GM19035 (cell line): ENCODE measurements around the gene IGF2BP1.
"Not testable (repeated sequence)": the region's sequence is repeated elsewhere in the genome, so short reads cannot be mapped to it uniquely, and the experiment has no call there.

Experiments
- ATAC-seq: cut with Tn5 transposase; IDR thresholded peaks from one replicate; pipeline ENCODE4 v1.9.1; 2021; ENCODE audit not compliant: unreplicated experiment

The IGF2BP1 gene

DNA sequence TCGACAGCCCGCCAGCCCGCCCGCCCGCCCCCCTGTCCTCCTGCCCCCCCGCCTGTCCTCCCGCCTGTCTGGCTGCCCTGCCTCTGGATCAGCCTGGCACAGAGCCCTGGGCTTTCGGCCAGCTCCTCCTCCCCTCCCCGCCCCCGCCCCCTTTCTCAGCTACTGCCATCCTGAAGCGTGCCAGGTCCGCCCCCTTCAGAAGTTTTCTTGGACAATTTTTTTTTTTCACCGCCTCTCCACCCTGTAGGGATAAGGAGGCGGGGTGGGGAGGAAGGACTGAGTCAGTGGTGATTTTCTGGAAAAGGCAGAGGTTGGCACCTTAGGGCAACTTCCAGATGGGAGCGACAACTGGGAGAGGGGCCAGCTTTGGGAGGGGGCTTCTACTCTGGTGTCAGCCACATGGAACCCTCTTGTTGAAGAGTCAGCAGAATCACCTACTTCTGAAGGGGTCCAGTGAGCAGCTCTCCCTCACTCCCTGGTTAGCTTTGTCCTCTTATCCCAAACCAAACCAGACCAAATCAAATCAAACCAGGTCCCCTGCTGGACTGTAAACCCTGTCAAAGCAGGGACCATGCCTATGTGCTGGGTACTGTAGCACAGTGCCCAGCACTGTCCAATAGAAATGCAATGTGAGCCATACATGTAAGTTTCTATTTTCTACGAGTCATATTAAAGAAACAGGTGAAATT, 19.7 kb downstream of the IGF2BP1 start:
- no peak for ATAC-seq

DNA sequence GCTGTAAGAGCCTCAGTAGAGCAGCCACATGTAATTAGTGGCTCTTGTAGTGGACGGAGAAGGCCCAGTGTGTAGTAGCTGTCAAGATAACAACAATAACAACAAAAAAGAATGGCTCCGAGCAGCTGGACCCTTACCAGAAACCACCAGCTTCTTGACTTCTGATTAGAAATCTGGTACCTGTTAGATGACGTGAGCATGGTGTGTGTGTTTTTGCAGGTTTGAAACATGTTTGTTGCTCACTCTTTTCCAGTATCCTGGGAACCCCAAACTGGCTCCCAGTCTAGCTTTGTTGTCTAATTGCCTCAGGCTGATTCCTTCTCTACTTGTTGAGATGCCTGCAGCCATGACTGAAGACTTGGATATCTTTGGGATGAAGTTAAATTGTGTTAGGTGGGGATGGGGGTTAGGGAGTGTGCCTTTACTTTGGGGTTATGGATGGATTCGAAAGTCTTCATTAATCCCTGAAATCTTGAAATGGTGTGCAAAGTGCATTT, 21.0 kb downstream of the IGF2BP1 start:
- no peak for ATAC-seq

DNA sequence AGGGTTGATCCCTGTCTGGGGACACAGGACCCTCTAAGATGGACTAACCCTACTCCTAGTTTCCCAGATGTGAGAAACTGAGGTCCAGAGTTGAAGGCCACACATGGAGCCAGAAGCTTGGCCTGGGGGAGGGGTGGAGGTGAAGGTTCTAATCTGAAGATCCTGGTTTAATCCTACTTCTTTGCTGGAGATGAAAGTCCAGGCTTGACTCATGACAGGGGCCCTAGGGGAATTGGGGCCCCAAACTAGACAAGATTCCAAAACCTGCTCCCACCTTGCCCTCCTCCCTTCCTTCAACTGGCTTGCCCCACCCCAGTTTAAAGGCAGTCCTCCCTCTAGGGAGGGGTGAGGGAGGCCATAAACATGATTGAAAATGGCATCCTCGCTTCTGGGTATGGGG, 21.6 kb downstream of the IGF2BP1 start:
- ATAC-seq = no peak

DNA sequence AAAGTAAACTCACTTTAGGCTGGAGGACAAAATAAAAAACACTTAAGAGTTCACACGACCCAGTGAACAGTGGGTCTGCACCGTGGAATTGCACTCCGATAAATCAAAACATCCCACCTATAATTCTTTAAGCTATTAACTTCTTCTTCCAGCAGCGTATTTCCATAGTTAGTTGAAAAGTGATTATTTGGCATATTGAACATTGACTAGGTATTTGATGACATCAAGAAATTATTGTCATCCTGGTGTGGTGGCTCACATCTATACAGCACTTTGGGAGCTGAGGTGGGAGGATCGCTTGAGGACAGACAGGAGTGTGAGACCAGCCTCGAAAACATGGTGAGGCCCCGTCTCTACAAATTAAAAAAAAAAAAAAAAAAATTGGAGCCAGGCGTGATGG, 23.4 kb downstream of the IGF2BP1 start:
- ATAC-seq = no peak

DNA sequence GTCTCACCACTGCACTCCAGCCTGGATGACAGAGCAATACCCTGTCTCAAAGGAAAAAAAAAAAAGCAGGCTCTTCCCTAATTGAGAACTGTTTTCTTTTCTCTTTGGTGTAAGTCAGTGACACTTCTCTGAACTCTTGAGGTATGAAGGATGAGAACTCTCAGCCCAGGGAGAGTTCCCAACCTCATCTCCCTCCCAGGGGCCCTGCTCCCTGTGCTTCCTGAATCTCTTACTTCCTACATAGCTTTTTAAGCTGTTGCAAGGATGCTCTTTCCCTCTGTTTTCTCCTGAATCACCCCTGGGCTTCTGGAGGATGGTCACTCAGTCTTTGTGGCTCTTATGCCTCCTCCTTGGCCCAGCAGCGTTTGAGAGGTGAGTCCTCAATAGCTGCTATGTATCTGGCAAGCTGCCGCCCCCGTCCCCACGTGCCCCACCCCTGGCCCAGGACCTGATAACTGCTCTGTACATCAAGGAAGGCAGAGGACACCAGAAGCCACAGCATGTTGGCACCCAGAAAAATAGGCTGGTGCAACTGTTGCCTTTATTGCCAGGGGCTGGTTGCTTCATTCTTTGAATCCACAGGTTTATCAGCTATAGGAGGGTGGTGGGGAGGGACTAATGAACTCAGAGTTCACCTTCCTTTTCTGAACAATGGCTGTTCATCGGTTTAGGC, 24.0 kb downstream of the IGF2BP1 start:
- ATAC-seq = no peak

DNA sequence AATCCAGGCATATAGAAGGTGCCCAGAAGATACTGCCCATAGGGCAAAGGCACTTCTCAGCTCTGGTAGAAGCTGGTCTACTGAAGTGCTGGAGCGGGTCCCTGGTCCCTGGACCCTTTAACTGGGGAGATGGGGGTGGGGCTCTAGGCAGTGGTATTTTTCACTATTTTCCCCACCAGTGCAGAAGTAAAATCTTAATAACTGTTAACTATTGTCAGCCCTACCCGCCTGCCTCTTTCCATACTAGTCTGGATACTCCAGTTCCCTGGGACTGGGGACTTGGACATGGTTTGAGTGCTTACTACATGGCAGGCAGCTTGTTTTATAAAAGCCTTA, 24.6 kb downstream of the IGF2BP1 start:
- ATAC-seq = no peak

DNA sequence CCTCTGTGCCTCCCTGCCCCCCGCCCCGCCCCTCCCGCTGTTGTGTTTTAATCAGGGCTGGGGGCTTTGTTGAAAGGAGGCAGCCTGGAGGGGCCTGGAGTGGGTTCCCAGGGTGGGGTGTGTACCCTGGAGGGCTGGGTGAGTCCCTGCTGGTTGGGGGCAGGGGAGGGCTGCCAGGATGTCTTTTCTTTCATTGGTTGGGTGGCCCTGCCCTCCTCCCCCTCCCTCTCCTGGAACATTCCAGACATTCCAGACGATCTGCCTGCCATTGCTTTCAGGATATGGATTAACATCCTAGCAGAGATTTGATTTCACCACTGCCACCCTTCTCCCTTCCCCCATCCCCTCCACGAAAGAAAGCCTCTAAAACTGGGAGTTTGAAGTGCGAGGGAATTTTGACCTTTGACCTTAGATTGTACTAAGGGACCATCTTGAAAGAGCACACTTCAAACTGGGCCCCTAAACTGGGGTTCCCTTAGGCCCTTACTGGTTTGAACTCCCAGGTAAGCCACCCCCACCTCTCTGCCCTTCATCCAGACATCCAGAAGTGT, 25.3 kb downstream of the IGF2BP1 start:
- no peak for ATAC-seq

DNA sequence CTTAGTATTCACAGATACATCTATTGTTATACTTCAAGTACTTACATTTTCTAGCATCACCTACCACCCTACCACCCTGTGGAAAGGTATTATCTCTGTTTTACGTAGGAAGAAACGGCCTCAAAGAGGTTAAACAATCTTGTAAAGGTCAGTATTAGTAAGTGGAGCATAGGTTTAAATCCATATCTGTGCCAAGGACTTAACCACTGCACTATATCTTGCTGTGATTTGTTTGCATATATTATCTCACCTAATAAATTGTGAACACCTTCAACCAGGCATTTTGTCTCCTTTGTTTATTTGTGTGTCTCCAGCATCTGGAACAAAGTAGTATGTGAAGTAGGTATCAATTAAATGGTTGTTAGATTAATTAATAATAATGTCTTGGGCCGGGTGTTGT, 27.3 kb downstream of the IGF2BP1 start:
- ATAC-seq = no peak

DNA sequence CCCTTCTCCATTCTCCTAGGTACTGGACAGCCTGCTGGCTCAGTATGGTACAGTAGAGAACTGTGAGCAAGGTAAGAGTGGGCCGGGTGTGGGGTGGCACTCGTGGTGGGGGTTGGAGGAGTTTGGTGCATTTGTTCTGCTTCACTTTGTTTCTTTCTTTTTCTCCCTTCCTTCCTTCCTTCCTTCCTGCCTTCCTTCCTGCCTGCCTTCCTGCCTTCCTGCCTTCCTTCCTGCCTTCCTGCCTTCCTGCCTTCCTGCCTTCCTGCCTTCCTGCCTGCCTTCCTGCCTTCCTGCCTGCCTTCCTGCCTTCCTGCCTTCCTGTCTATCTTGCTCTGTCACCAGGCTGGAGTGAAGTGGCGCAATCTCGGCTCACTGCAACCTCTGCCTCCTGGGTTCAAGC, 29.3 kb downstream of the IGF2BP1 start:
- ATAC-seq = not testable (repeated sequence)

DNA sequence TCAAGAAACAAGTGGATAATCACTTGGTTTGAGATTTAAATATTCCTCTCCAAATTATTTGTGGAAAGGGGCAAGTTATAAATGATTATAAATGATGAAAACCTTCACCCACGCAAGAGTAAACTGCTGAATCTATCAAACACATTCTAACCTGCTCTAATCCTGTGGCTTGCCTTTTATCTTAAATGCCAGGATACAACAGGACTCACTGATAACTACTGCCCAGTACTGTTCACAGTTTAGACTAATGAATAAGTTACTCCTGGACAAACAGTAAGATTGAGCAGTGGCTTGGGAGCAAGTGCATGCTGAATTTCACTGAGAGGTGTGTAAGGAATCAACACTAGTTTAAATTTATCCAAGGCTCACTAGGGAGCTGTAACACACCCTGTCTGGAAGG, 31.1 kb downstream of the IGF2BP1 start:
- ATAC-seq = no peak

DNA sequence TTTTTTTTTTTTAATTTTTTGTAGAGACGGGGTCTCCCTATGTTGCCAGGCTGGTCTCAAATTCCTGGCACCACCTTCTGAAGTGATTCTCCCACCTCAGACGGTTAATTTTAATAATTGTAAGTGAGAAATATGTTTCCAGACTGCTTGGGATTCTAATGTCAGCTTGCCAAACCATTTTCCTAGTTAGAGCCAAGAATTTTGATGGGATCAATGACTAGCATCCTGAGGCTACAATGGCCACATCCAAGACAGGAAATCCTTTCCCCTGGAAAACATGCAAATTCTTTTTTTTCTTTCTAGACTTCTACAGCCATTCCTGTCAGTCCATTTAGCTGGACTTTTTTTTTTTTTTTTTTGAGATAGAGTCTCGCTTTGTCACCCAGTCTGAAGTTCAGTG, 32.6 kb downstream of the IGF2BP1 start:
- no peak for ATAC-seq

DNA sequence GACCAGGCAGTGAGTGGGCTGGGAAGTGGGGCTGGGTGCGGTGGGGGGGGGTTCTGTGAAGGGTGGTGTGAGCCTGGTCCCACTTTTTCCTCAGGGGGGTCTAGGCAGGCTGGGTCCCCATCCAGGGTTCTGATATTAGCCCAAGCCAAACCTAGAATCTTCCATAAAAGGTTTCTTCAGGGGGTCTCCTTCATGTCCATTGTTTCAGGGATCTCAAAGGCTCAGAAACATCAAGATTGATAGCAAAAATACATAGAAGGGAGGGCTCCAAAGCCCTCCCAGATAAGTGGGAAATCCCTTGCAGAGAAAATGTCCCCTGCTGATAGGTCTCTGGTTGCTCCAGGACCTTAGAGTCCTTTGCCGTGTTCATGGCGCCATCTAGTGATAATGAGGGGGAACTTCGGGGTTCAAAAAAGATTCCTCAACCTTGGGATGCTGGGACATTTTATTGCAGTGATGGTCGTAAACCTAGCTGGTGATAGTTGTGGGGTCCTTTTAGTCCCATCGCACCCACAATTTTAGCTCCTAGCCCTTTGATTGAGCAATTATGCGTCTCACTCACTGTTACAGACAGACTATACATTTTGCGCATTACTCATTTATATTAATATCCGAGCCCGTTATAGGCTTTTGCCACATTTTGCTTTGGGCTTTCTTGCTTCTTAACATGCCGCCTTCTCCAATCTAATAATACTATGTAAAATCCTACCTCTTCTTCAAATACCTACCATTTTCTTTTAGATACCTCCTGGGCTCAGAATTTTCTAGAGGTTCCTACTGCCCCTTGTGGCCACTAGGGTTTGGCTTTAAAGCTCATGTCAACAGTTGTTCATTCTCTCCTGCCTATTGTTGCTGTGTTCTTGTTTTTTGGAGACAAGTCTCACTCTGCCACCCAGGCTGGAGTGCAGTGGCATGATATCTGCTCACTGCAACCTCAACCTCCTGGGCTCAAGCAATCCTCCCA, 35.1 kb downstream of the IGF2BP1 start:
- ATAC-seq = no peak

DNA sequence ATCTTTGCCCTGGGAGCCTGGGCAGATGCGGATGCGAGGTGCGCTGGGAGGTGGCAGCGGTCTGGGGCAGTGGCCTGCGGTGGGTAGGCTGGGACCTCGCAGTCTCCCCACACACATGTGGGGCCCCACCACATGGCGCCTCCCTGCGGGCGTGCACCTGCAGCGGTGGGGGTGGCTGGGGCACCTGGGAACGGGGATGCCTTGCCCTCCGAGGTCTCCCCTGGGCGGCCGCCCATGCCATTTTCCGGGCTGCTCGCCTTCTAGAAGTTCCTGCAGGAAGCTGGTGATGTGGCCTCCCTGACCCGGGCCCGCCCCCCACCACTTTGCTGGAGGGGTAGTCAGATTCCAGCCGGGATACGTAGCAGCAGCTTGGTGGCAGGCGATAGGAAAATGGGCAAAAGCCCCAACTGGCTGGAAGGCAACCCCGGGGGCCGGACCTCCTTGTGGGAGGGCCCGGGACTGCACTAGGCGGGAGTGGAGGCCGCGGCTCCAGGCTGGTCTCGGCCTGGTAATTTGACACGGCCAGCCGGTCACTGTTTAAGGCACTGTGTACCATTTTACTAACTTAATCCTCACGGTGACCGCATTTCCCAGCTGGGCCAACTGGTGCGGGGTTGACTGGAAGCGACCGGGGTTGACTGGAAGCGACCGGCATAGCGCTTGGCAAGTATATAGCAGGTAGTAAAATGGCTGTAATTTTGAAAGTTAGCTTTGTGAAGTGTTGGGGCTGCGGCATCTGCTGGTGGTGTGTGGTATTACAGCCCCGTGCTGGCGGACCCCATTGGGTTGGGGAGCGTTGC, 38.5 kb downstream of the IGF2BP1 start:
- ATAC-seq = no peak

DNA sequence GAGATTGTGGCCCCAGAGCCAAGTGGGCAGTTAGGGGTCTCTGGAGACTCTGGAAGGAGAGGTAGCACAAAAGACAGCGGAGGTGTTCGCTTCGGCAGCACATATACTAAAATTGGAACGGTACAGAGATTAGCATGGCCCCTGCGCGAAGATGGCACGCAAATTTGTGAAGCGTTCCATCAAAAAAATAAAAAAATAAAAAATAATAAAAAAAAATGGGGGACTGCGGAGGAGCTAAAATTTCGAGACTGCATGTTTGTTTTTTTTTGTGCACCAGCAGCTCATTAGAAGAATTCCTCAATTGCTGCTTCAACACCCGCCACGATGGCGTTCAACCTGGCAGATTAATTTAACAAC, 39.1 kb downstream of the IGF2BP1 start:
- ATAC-seq = no peak

DNA sequence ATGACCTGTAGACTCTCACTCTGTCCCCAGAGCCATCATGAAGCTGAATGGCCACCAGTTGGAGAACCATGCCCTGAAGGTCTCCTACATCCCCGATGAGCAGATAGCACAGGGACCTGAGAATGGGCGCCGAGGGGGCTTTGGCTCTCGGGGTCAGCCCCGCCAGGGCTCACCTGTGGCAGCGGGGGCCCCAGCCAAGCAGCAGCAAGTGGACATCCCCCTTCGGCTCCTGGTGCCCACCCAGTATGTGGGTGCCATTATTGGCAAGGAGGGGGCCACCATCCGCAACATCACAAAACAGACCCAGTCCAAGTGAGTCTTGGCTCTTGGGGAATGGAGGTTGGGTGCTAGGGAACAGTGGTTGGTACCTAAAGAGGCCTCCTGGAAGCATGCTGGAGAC, 41.0 kb downstream of the IGF2BP1 start:
- no peak for ATAC-seq

DNA sequence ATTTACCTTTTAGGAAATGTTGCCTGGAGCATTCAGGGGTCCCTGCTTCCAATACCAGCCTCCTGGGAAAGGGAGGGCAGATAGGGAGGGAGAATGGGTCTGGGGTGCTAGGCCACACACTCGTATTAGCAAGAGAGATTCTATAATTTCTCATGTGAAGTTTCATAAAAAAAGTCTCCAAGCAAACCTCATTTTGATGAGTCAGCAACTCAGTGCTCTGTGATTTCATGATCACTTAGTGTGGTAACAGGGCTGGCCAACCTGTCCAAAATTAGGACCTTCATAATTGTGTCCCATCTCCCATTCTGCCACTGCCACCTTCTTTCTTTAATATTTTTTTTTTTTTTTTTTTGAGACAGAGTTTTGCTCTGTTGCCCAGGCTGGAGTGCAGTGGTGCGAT, 41.4 kb downstream of the IGF2BP1 start:
- no peak for ATAC-seq

DNA sequence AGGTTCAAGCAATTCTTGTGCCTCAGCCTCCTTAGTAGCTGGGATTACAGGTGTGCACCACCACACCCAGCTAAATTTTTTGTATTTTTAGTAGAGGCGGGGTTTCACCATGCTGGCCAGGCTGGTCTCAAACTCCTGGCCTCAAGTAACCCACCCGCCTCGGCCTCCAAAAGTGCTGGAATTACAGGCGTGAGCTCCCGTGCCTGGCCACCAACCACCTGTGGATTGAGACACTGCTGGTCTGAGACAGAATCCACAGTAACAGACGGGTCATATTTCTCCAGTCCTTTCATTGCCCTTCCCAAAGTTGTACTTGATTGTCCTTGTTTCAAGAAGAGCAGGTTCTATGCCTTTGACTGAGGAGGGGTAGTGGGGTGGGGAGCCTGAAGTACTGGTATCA, 42.3 kb downstream of the IGF2BP1 start:
- not testable (repeated sequence) for ATAC-seq

DNA sequence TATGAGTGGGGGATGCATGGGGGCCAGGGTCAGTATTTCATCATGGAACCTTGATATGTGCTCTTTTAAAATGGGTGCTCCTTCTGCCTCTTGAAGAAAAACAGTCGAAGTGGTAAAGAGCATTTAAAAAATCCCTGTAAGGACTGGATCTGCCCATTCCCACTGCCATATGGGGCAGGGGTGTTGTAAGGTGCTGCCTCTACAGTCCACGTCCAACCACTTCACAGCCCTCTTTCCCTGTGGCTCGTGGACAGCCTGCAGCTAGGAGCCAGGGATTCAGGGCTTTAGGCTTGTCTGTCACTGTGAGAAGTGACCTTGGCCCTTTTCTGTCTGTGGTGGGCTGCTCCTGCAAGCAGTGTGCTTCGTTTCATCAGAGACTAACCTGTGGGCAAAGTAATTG, 44.3 kb downstream of the IGF2BP1 start:
- ATAC-seq = no peak

DNA sequence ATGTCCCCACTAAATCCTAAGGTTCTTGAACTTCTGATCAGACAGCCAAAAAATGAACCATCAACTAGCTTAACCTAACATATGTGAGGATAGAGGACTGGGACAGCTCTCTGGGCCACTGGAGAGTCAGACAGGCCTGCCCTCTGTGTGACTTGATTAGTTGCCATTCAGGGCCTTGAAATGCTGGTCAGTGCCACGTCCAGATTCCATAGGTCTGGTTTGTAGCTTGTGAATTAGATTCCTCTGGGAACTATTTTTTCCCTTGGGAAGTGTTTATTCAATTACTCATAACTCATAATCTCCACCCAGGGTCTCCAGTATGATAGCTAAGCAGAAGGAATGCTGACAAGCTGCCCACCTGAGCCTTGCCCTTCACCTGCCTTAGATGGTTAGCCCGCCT, 48.2 kb downstream of the IGF2BP1 start:
- ATAC-seq = no peak

DNA sequence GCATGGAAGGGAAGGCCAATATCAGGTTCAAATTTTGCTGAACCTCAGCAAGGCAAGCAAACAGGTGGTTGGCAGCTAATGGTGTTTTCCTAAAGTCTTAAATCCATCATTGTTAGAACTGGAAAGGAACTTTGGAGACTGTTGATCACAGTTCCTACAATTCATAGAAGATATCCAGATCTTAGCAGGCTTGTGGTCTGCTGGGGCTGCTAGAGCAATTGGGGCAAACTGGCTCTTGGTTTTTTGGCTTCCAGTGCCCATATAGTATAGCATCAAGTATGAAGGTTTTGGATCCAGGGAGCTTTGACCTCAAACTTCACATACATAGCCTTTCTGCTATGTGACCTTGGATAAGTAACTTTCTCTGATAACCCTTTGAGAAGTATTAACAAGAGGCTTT, 49.7 kb downstream of the IGF2BP1 start:
- no peak for ATAC-seq

DNA sequence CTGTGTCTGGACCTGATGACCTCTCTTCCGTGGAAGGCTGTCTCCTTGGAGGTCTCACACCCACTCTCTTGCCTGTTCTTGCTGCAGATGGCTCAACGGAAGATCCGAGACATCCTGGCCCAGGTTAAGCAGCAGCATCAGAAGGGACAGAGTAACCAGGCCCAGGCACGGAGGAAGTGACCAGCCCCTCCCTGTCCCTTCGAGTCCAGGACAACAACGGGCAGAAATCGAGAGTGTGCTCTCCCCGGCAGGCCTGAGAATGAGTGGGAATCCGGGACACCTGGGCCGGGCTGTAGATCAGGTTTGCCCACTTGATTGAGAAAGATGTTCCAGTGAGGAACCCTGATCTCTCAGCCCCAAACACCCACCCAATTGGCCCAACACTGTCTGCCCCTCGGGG, 52.1 kb downstream of the IGF2BP1 start:
- ATAC-seq = no peak
